Measurements from ENCODE around the gene LSG1.

Gene LSG1

GRCh38 chr3:194618858-194619608 lies 53.0 kb downstream of the LSG1 start:
- Histone ChIP-seq H3K4me1 (ENCODE audit: low read length) (no peaks in the 10 kb centered on the region), H3K9ac (ENCODE audit: low read length) (no peak overlapping the region), H3K27ac (ENCODE audit: low read length) (no peak overlapping the region)

DNA sequence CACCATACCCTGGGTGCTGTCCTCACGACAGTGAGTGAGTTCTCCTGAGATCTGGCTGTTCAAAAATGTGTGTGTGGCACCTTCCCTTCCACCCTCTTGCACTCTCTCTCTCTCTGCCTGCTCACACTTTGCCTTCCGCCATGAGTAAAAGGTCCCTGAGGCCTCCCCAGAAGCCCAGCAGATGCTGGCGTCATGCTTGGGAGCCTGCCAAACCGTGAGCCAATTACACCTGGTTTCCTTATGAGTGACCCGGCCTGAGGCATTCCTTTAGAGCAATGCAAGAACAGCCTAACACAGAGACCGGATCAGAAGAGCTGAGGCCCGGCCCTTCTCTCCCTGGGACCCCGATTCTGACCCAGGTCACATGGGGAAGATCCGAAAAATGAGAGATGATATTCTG lies 54.2 kb downstream of the LSG1 start:
- Histone ChIP-seq H3K4me2 (ENCODE audit: low read depth, low read length) (no peak overlapping the region), H3K9me3 (replicated peaks; ENCODE audit: insufficient read depth, low read length) (no peaks in the 10 kb centered on the region), H3K27me3 (replicated peaks; ENCODE audit: insufficient read depth, low read length) (no peaks in the 10 kb centered on the region), H3F3A (ENCODE audit: insufficient read depth, low read length) (no peaks in the 10 kb centered on the region), H3K36me3 (replicated peaks; ENCODE audit: insufficient read depth, low read length) (no peaks in the 10 kb centered on the region), H3K4me3 (ENCODE audit: low read length) (no peak overlapping the region), H4K20me1 (ENCODE audit: insufficient read depth, low read length) (no peaks in the 10 kb centered on the region), H3K27ac (ENCODE audit: low read length) (no peak overlapping the region), H3K9me2 (replicated peaks; ENCODE audit: insufficient read depth, low read length) (no peaks in the 10 kb centered on the region), H3K4me1 (ENCODE audit: low read length) (no peaks in the 10 kb centered on the region), H3K9ac (ENCODE audit: low read length) (no peak overlapping the region), H3K79me2 (ENCODE audit: low read length) (no peaks in the 10 kb centered on the region), H2AFZ (ENCODE audit: low read length) (no peak overlapping the region)
- TF ChIP-seq EZH2 (optimal IDR thresholded peaks at IDR 0.05; ENCODE audit: low read depth, low read length) (no peak), EZH2phosphoT487 (IDR thresholded peaks at IDR 0.05; ENCODE audit: low read length) (no peak)
- TF ChIP-seq, protein P1, sequence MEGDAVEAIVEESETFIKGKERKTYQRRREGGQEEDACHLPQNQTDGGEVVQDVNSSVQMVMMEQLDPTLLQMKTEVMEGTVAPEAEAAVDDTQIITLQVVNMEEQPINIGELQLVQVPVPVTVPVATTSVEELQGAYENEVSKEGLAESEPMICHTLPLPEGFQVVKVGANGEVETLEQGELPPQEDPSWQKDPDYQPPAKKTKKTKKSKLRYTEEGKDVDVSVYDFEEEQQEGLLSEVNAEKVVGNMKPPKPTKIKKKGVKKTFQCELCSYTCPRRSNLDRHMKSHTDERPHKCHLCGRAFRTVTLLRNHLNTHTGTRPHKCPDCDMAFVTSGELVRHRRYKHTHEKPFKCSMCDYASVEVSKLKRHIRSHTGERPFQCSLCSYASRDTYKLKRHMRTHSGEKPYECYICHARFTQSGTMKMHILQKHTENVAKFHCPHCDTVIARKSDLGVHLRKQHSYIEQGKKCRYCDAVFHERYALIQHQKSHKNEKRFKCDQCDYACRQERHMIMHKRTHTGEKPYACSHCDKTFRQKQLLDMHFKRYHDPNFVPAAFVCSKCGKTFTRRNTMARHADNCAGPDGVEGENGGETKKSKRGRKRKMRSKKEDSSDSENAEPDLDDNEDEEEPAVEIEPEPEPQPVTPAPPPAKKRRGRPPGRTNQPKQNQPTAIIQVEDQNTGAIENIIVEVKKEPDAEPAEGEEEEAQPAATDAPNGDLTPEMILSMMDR (IDR thresholded peaks at IDR 0.05; ENCODE audit: low read length) = no peak
- DNase-seq = no peak

More at GRCh38 chr3:194618858-194619608, 53.0 kb downstream of the LSG1 start:
- Histone ChIP-seq H3F3A (ENCODE audit: insufficient read depth, low read length) (no peaks in the 10 kb centered on the region), H3K9me3 (replicated peaks; ENCODE audit: insufficient read depth, low read length) (no peaks in the 10 kb centered on the region), H4K20me1 (ENCODE audit: insufficient read depth, low read length) (no peaks in the 10 kb centered on the region), H3K4me3 (ENCODE audit: low read length) (no peak overlapping the region), H3K9me2 (replicated peaks; ENCODE audit: insufficient read depth, low read length) (no peaks in the 10 kb centered on the region), H2AFZ (ENCODE audit: low read length) (no peak overlapping the region), H3K79me2 (ENCODE audit: low read length) (no peaks in the 10 kb centered on the region), H3K27me3 (replicated peaks; ENCODE audit: insufficient read depth, low read length) (no peaks in the 10 kb centered on the region), H3K4me2 (ENCODE audit: low read depth, low read length) (no peak overlapping the region), H3K36me3 (replicated peaks; ENCODE audit: insufficient read depth, low read length) (no peaks in the 10 kb centered on the region)
- TF ChIP-seq EZH2phosphoT487 (IDR thresholded peaks at IDR 0.05; ENCODE audit: low read length) (no peak), EZH2 (optimal IDR thresholded peaks at IDR 0.05; ENCODE audit: low read depth, low read length) (no peak)
- TF ChIP-seq, protein P1 (IDR thresholded peaks at IDR 0.05; ENCODE audit: low read length) = no peak
- no peak for DNase-seq

- no peaks in the 10 kb centered on the region for H4K20me1 ChIP-seq (ENCODE audit: insufficient read depth, low read length)
- H3K4me3 ChIP-seq (ENCODE audit: low read length) = no peak overlapping the region
- H3K9me2 ChIP-seq (replicated peaks; ENCODE audit: insufficient read depth, low read length) = no peaks in the 10 kb centered on the region
- no peaks in the 10 kb centered on the region for H3K9me3 ChIP-seq (replicated peaks; ENCODE audit: insufficient read depth, low read length)
- H3K4me1 ChIP-seq (ENCODE audit: low read length) = no peaks in the 10 kb centered on the region
- H3K36me3 ChIP-seq (replicated peaks; ENCODE audit: insufficient read depth, low read length) = no peaks in the 10 kb centered on the region
- TF ChIP-seq EZH2phosphoT487 (IDR thresholded peaks at IDR 0.05; ENCODE audit: low read length) (no peak), EZH2 (optimal IDR thresholded peaks at IDR 0.05; ENCODE audit: low read depth, low read length) (no peak)
- TF ChIP-seq, protein P1 (IDR thresholded peaks at IDR 0.05; ENCODE audit: low read length) = no peak
- H3K79me2 ChIP-seq (ENCODE audit: low read length) = no peaks in the 10 kb centered on the region
- no peak overlapping the region for H3K9ac ChIP-seq (ENCODE audit: low read length)
- no peaks in the 10 kb centered on the region for H3K27me3 ChIP-seq (replicated peaks; ENCODE audit: insufficient read depth, low read length)
- no peak for DNase-seq
- no peak overlapping the region for H2AFZ ChIP-seq (ENCODE audit: low read length)
- no peak overlapping the region for H3K27ac ChIP-seq (ENCODE audit: low read length)
- H3F3A ChIP-seq (ENCODE audit: insufficient read depth, low read length) = no peaks in the 10 kb centered on the region
- no peak overlapping the region for H3K4me2 ChIP-seq (ENCODE audit: low read depth, low read length)
Observed at GRCh38 chr3:194617143-194617671, 54.8 kb downstream of the LSG1 start.

Data from MM.1S (cell line).